A673 (cell line): Measurements from ENCODE around the gene A4GALT. TPM values are rescaled to one million over a fixed set of nuclear protein-coding genes. Genes with fewer than 3 reads are reported as not detected.

ENCODE experiments used
- BruUV-seq: library from RNA; stranded (reverse); fragments of 400-500 nt; replicated peaks from 2 replicates; lab custom pipeline; 2021; lab: Mats Ljungman, UMichigan
- CTCF ChIA-PET: fragments of 300-600 bp; sonication (Branson Sonifier 250); formaldehyde crosslinking; loops from one replicate; lab custom pipeline; 2022; ENCODE audit warnings: antibody characterized with exemption; lab: Charles Lee
- POLR2A ChIA-PET: fragments of 300-600 bp; sonication (Branson Sonifier 250); formaldehyde crosslinking; loops from one replicate; lab custom pipeline; 2022; ENCODE audit warnings: antibody characterized with exemption; ENCODE audit not compliant: low non-redundant PET; lab: Charles Lee
- DNase-seq: peaks from one replicate; pipeline ENCODE4 v3.0.0-alpha.2; 2015; ENCODE audit warnings: low spot score
- H3K27ac ChIP-seq: fragments of 200-600 bp; sonication (generic); 2 replicates; pipeline ENCODE4 v1.5.1; 2016; ENCODE audit warnings: mixed run types, low read depth, mild to moderate bottlenecking, mixed read lengths, antibody characterized with exemption, low read length; ENCODE audit not compliant: poor library complexity, severe bottlenecking
- H3K27me3 ChIP-seq: fragments of 200-600 bp; sonication (generic); replicated peaks from 2 replicates; pipeline ENCODE4 v1.6.1; 2017; ENCODE audit warnings: mixed run types, low read depth, mild to moderate bottlenecking, mixed read lengths, antibody characterized with exemption, low read length; ENCODE audit not compliant: insufficient read depth, poor library complexity
- H3K36me3 ChIP-seq: fragments of 200-600 bp; sonication (generic); 2 replicates; pipeline ENCODE4 v1.6.1; 2016; ENCODE audit warnings: mixed run types, mild to moderate bottlenecking, mixed read lengths, antibody characterized with exemption, low read length; ENCODE audit not compliant: insufficient read depth, poor library complexity, severe bottlenecking
- H3K4me1 ChIP-seq: fragments of 200-600 bp; sonication (generic); 2 replicates; pipeline ENCODE4 v1.6.1; 2017; ENCODE audit warnings: mixed run types, mild to moderate bottlenecking, mixed read lengths, antibody characterized with exemption, low read length; ENCODE audit not compliant: insufficient read depth, poor library complexity, severe bottlenecking
- H3K4me3 ChIP-seq: fragments of 200-600 bp; sonication (generic); 2 replicates; pipeline ENCODE4 v1.5.1; 2016; ENCODE audit warnings: low read depth, mixed run types, mild to moderate bottlenecking, mixed read lengths, low read length; ENCODE audit not compliant: poor library complexity, severe bottlenecking
- H3K9me3 ChIP-seq: fragments of 200-600 bp; sonication (generic); 2 replicates; pipeline ENCODE4 v1.6.1; 2016; ENCODE audit warnings: mixed run types, low read depth, mild to moderate bottlenecking, mixed read lengths, antibody characterized with exemption, low read length; ENCODE audit not compliant: poor library complexity, severe bottlenecking
- CTCF ChIP-seq: fragments of 300-800, 200-600 bp; sonication (generic); conservative IDR thresholded peaks from 2 replicates; pipeline ENCODE4 v1.5.1; 2017; ENCODE audit warnings: low read depth, mild to moderate bottlenecking, antibody characterized with exemption, low read length, moderate library complexity, mixed read lengths
- EZH2 ChIP-seq: fragments of 200-600 bp; sonication (generic); IDR thresholded peaks from 2 replicates; pipeline ENCODE4 v1.6.1; 2017; ENCODE audit warnings: borderline replicate concordance, low read depth, mild to moderate bottlenecking, mixed read lengths, antibody characterized with exemption, low read length; ENCODE audit not compliant: poor library complexity, severe bottlenecking
- intact Hi-C: fragments of 100-400 bp; cut with micrococcal nuclease; formaldehyde crosslinking; loops from one replicate; pipeline ENCODE4 v1.10.0; 2022; ENCODE audit not compliant: unreplicated experiment
- total RNA-seq: library from RNA; stranded (reverse); gene quantifications from 2 replicates; pipeline ENCODE4 v1.2.3, GENCODE V29; 2021

Gene A4GALT
- total RNA-seq, 1 experiment from 2014 or later, result 21.9 TPM

- peak overlapping the region; percentile 65 for H3K27ac ChIP-seq
- intact Hi-C loops, result no loop called here
- CTCF ChIA-PET, result no interaction called here
- TF ChIP-seq EZH2 (no peak), CTCF (no peak)
- H3K36me3 ChIP-seq, result no peaks in the 10 kb centered on the region
- H3K27me3 ChIP-seq, result no peaks in the 10 kb centered on the region
- no TSS peak for BruUV-seq
- no peaks in the 10 kb centered on the region for H3K9me3 ChIP-seq
- POLR2A ChIA-PET, result no interaction called here
- peaks cover 38% of the 10 kb centered on the region for H3K4me1 ChIP-seq
- no peak overlapping the region for H3K4me3 ChIP-seq
- DNase-seq, result no peak
Measured at GRCh38 chr22:42645341-42645937, 75.2 kb downstream of the A4GALT start.

GRCh38 chr22:42644422-42645340 is 76.0 kb downstream of the A4GALT start:
- Histone ChIP-seq H3K27ac (peak overlapping the region; percentile 65), H3K4me1 (peaks cover 43% of the 10 kb centered on the region), H3K27me3 (no peaks in the 10 kb centered on the region), H3K36me3 (no peaks in the 10 kb centered on the region), H3K4me3 (no peak overlapping the region), H3K9me3 (no peaks in the 10 kb centered on the region)
- POLR2A ChIA-PET, result no interaction called here
- intact Hi-C loops, result no loop called here
- CTCF ChIA-PET, result no interaction called here
- no TSS peak for BruUV-seq
- DNase-seq, result peak; percentile 48
- no peak for TF ChIP-seq EZH2
- no peak for TF ChIP-seq CTCF

- DNase-seq, result no peak
- Histone ChIP-seq H3K4me1 (peaks cover 43% of the 10 kb centered on the region), H3K27ac (peak overlapping the region; percentile 65), H3K4me3 (no peak overlapping the region), H3K27me3 (no peaks in the 10 kb centered on the region), H3K36me3 (no peaks in the 10 kb centered on the region), H3K9me3 (no peaks in the 10 kb centered on the region)
- ChIA-PET POLR2A (no interaction called here), CTCF (no interaction called here)
- no TSS peak for BruUV-seq
- intact Hi-C loops, result no loop called here
- no peak for TF ChIP-seq EZH2
- no peak for TF ChIP-seq CTCF
Measured at GRCh38 chr22:42643634-42644421, 76.8 kb downstream of the A4GALT start.
